Endothelial cell of umbilical vein (primary cell): ENCODE data around the gene TMEM178B.

Experiments used
- POLR2A ChIP-seq: IDR thresholded peaks from 2 replicates; pipeline ENCODE4 v1.6.1; 2012; ENCODE audit warnings: low read depth, mild to moderate bottlenecking, control low read depth, low read length
- TF ChIP-seq, protein P1 (sequence below), 2 donors: IDR thresholded peaks; 1 replicate in 1 of 2; 2 replicates in 1 of 2; pipeline ENCODE4 v1.5.1; 2011; ENCODE audit warnings: low read length in 2 of 2, mild to moderate bottlenecking in 2 of 2, moderate library complexity in 2 of 2, control low read depth in 1 of 2, inconsistent platforms in 1 of 2, low read depth in 1 of 2; ENCODE audit not compliant: insufficient read depth in 1 of 2; ENCODE audit errors: extremely low read depth in 1 of 2

DNA sequence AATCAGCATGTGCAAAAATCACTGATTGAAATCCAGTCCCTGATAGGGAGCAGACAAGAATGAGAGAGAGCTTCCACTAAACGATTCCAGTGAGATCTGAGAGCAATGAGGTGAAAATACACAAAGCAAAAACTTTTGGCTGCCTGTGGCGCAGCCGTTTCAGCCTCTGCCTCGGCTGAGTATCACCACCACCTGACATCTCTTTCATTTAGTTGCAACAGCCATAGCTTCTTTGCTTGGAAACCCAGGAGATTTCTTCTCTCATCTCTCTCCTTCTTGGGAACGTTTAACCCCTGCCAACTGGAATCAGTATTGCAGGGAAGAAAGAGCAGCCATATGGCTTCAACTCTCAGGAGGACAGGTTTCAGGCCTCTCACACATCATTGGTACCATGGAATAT lies 240.0 kb downstream of the TMEM178B start:
- TF ChIP-seq, protein P1, sequence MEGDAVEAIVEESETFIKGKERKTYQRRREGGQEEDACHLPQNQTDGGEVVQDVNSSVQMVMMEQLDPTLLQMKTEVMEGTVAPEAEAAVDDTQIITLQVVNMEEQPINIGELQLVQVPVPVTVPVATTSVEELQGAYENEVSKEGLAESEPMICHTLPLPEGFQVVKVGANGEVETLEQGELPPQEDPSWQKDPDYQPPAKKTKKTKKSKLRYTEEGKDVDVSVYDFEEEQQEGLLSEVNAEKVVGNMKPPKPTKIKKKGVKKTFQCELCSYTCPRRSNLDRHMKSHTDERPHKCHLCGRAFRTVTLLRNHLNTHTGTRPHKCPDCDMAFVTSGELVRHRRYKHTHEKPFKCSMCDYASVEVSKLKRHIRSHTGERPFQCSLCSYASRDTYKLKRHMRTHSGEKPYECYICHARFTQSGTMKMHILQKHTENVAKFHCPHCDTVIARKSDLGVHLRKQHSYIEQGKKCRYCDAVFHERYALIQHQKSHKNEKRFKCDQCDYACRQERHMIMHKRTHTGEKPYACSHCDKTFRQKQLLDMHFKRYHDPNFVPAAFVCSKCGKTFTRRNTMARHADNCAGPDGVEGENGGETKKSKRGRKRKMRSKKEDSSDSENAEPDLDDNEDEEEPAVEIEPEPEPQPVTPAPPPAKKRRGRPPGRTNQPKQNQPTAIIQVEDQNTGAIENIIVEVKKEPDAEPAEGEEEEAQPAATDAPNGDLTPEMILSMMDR (IDR thresholded peaks at IDR 0.05; ENCODE audit: extremely low read depth in 1 of 2, insufficient read depth in 1 of 2, low read depth in 1 of 2, low read length in 2 of 2) = no peak
- no peak for TF ChIP-seq POLR2A
